Body of pancreas (tissue), 4 donors: ENCODE data around the gene EHMT1.

Experiments
- POLR2A ChIP-seq, 3 donors: fragments of 450-650 bp; IDR thresholded peaks; one replicate each; pipeline ENCODE4 v1.6.1; 2016; ENCODE audit warnings: antibody characterized with exemption in 3 of 3, mild to moderate bottlenecking in 2 of 3
- TF ChIP-seq, protein P1 (sequence below), 7 experiments: fragments of 450-650 bp in 4 of 7; fragments of 200-600 bp in 3 of 7; sonication (generic) in 3 of 7; IDR thresholded peaks; one replicate each; pipeline ENCODE4 v1.5.1; 2016 to 2019; ENCODE audit warnings: antibody characterized with exemption in 7 of 7

GRCh38 chr9:137753192-137753765 lies 134.5 kb downstream of the EHMT1 start:
- TF ChIP-seq, protein P1, sequence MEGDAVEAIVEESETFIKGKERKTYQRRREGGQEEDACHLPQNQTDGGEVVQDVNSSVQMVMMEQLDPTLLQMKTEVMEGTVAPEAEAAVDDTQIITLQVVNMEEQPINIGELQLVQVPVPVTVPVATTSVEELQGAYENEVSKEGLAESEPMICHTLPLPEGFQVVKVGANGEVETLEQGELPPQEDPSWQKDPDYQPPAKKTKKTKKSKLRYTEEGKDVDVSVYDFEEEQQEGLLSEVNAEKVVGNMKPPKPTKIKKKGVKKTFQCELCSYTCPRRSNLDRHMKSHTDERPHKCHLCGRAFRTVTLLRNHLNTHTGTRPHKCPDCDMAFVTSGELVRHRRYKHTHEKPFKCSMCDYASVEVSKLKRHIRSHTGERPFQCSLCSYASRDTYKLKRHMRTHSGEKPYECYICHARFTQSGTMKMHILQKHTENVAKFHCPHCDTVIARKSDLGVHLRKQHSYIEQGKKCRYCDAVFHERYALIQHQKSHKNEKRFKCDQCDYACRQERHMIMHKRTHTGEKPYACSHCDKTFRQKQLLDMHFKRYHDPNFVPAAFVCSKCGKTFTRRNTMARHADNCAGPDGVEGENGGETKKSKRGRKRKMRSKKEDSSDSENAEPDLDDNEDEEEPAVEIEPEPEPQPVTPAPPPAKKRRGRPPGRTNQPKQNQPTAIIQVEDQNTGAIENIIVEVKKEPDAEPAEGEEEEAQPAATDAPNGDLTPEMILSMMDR (IDR thresholded peaks at IDR 0.05) = no peak
- TF ChIP-seq POLR2A (IDR thresholded peaks at IDR 0.05) = no peak
